Hypothalamus (tissue), 51 donors: ENCODE results near the gene BPTF.
A peak's percentile ranks its signal among the peaks of the same experiment; 100 is the strongest.
"Not testable (repeated sequence)": the region's sequence is repeated elsewhere in the genome, so short reads cannot be mapped to it uniquely, and the experiment has no call there.

Source experiments
- DNase-seq, 51 donors: peaks; one replicate each; lab custom pipeline; 2025; lab: John Stamatoyannopoulos, UW

BPTF gene

GRCh38 chr17:67833946-67834631 lies 8.8 kb downstream of the BPTF start:
- no peak for DNase-seq

DNA sequence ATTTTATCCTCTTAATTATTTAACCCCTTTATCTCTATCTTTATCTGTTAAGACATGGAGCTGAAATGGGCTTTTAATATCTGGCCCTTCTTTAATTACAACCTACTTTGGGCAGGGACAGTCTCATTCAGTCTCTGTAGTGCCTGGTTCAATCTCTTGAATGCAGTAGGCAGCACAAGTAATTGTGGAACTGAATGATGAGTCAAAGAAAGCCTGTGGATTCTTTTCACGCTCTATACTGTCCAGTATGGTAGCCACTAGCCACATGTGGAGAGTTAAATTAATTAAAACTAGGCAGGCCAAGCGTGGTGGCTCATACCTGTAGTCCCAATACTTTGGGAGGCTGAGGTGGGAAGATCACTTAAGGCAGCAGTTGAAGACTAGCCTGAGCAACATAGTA lies 9.3 kb downstream of the BPTF start:
- no peak for DNase-seq

DNA sequence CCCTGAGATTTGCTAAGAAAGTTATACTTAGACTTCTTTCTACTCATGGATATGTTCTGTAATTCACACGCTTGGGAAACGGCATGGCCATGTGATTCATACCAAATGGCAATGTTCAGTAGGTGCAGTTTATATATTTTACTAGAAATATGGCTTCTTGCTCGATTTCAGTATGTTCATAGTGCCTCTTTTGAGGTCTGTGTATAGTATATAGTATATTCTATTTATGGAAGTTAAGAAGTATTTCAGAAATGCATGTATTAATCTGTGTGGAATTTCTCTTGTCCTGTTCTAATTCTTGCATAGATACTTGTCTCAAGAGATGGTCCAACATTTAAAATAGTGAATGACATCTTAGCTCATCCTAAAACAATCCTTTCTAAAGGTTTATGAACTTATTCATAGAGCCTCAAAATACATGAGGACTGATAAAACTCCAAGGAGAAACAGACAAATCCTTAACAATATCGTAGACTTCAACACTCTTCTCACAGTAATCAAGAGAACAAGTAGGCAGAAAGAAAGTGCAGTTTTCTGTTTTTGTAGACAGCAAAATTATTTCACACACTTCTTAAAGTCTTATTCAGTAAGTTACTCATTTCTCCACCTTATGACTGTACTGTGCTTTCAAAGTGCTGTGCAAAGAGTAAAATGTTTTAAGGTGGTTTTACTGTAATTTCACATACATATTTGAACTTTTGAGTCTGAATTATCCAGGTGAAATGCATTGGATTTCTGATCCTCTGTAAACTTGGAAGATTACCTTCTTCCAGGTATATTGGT lies 11.1 kb downstream of the BPTF start:
- DNase-seq: no peak

DNA sequence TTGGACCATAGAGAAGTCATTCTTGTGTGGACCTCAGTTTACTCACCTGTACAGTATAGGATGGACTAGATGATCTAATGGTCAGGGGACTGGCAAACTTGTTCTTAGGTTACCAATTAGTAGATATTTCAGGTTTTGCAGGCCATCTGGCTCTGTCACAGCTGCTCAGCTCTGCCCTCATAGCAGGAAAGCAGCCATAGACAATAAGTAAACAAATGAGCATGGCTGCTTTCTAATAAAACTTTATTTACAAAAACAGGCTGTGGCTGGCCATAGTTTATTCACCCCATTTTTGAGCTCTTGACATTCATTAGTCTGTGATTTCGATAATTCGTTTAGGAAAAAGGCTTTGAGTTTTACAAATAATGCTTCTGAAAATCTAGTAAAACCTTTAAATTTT lies 12.7 kb downstream of the BPTF start:
- DNase-seq: no peak

DNA sequence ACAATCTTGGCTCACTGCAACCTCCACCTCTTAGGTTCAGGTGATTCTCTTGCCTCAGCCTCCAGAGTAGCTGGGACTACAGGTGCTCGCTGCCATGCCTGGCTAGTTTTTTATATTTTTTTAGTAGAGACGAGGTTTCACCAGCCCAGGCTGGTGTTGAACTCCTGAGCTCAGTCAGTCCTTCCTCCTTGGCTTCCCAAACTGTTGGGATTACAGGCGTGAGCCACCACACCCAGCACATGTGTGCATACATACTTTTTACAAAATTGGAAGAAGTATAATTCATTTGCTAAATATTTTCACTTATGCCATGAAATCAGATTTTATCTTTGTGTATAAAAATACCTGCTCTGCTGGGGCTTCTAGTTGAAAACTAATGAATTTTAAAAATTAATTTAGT lies 13.2 kb downstream of the BPTF start:
- no peak for DNase-seq

- no peak for DNase-seq
These were observed 16.7 kb downstream of the BPTF start for GRCh38 chr17:67841992-67842391.

DNA sequence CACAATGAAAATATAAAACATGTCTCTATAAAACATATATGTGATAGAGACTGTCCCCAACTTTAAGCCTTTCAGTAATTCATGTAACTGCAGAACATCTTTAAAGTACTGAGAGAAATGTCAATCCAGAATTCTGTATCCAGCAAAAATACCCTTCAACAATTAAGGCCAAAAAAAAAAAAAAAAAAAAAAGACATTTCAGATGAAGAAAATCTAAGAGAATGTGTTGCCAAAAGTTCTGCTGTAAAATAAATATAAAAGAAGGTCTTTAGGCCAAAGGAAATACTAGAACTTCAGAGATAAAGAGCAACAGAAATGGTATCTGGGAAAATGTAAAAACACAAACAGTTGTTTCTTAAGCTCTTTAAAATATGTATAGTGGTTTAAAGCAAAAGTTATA lies 17.3 kb downstream of the BPTF start:
- DNase-seq: no peak

DNA sequence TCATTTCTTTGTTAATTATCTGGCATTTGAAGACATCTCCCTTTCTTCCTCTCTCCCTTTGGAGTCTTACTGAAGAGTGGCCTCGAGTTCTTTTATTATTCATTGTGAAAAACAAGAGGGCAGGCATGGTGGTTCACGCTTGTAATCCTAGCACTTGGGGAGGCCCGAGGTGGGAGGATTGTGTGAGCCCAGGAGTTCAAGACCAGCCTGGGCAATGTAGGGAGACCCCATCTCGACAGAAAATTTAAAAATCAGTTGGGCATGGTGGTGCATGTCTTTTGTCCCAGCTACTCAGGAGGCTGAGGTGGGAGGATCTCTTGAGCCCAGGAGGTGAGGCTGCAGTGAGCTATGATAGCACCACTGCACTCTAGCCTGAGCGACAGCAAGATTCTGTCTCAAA lies 20.1 kb downstream of the BPTF start:
- no peak for DNase-seq

GRCh38 chr17:67848189-67848588 lies 22.9 kb downstream of the BPTF start:
- not testable (repeated sequence) for DNase-seq

DNA sequence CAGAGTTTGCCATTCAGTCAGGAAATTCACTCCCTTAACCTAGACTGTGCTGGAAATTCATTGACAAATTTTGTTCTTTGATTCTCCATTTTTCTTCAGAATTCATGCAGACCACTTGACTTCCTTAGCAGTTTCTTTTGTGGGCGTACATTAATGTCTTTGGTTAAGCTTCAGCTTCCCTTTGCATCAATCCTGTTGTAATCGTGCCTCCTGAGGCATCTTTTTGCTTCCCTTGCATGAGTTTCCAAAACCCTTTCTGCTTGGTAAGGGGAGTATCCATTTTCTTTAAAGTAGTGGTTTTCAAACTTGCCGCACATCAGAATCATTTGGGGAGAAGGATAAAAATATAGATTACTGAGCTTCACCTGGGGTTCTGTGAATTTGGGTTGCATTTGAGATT lies 23.5 kb downstream of the BPTF start:
- not testable (repeated sequence) for DNase-seq

DNA sequence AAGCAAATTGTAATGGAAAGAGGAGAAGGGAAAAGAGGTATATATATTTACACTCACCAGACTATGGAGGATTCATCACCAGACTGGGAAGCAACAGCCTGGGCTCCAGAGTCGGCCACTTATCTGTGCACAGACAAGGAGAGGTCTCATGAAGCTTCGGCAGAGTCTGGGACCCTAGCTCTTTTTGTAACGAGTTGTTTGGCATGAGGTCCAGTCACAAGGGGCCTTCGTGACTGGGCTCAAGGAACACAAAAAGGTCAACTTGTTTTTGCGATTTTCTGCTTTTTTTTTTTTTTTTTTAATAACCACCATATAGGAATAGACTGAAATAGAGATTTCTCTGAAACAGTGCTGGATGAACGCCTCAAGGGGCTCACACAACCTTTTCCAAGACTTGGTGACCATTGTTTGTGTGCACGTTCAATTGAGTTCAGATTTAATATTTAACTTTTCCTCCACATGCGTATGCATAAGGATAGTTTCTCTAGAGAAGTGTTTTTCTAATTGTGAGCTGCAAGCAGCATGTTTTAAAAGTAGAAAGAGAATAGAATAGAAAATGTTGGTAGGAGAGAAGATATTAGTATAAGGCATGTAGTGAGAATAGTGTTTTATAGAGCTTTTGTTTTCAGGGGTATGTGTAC lies 25.8 kb downstream of the BPTF start:
- peak in 1 of 51 donors; percentile 19 for DNase-seq

DNA sequence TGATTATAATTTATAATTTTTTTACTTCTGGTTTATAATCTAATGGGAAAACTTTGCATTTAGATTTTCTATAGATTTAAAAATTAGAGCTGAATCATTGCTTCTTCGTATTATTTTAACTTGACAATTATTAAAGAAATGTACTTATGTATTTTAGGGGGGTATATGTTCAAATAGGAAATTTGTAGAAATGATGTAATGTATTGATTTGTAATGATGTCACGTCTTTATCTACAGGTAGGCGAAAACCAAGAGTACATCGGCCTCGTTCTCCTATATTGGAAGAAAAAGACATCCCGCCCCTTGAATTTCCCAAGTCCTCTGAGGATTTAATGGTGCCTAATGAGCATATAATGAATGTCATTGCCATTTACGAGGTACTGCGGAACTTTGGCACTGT lies 28.4 kb downstream of the BPTF start:
- DNase-seq: no peak

- no peak for DNase-seq
These were observed 29.1 kb downstream of the BPTF start for GRCh38 chr17:67854378-67854777.

- DNase-seq: no peak
These were observed 30.4 kb downstream of the BPTF start for GRCh38 chr17:67855504-67856324.

GRCh38 chr17:67856402-67856801 lies 31.1 kb downstream of the BPTF start:
- not testable (repeated sequence) for DNase-seq

DNA sequence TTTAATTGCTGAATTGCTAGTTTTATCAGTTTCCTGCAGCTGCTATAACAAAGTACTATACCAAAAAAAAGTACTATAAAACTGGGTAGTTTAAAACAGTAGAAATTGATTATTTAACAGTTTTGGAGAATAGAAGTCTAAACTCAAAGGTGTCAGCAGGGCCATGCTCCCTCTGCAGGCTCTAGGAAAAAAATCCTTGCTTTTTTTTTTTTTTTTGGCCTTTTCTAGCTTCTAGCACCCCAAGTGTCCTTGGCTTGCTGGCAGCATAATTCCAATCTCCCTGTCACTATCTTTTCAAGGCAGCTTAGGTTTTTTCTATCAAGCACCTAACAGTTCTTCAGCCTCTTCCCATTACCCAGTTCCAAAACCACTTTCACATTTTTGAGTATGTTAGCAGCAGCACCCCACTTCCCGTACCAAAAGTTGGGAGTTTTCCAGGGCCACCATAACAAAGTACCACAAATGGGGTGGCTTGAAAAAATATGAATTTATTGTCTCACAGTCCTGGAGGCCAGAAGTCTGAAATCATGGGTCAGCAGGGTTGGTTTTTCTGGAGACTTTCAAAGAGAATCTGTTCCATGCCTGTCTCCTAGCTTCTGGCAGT lies 37.4 kb downstream of the BPTF start:
- no peak for DNase-seq

GRCh38 chr17:67863624-67864247 lies 38.4 kb downstream of the BPTF start:
- no peak for DNase-seq

DNA sequence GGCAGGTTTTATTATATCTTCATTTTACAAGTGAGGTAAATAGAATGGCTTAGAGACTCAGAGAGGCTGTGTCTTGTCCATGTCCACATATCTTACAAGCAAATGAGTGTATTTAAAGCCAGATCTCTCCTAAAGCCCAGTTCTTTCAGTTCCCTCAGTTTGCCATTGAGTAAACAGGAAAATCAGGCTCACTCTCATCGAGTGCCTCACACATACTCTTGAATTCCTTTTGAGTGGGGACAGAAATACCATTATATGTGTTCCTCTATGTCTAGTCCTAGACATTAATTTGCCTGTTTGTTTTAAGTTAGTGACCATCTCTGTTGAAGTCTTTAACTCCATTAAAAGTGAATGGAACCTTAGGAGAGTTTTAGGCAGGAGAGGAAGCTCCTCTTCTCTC lies 40.1 kb downstream of the BPTF start:
- DNase-seq: no peak

- no peak for DNase-seq
These were observed 42.3 kb downstream of the BPTF start for GRCh38 chr17:67867591-67867990.

DNA sequence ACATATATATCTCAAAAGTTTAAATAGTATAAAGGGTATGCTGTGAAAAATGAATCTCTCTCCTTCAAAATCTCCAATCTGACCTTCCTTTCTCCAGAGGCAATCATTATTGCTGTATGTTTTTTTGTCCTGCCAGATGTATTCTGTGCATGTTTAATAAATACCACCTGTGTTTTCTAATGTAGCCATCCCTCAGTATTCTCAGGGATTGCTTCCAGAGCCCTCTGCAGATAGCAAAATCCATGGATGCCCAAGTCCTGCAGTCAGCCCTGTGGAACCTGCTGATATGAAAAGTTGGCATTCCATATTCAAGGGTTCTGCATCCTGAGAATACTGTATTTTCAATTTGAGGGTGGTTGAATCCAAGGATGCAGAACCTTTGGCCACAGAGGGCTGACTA lies 42.9 kb downstream of the BPTF start:
- no peak for DNase-seq
